Choroid plexus epithelial cell (primary cell): Measurements from ENCODE around the gene KBTBD6.

ENCODE experiments used
- DNase-seq: peaks from one replicate; pipeline ENCODE4 v3.0.0-alpha.2; 2010; ENCODE audit warnings: low read depth
- H3K4me3 ChIP-seq: 2 replicates; pipeline ENCODE4 v1.5.1; 2011; ENCODE audit warnings: low read depth, mild to moderate bottlenecking, control low read depth, low read length, moderate library complexity
- TF ChIP-seq, protein P1 (sequence below): conservative IDR thresholded peaks from 2 replicates; pipeline ENCODE4 v1.5.1; 2011; ENCODE audit warnings: low read depth, mild to moderate bottlenecking, control low read depth, inconsistent platforms, low read length, moderate library complexity

KBTBD6 gene

GRCh38 chr13:41148419-41149283, 16.0 kb upstream of the KBTBD6 start:
- DNase-seq: no peak
- TF ChIP-seq, protein P1, sequence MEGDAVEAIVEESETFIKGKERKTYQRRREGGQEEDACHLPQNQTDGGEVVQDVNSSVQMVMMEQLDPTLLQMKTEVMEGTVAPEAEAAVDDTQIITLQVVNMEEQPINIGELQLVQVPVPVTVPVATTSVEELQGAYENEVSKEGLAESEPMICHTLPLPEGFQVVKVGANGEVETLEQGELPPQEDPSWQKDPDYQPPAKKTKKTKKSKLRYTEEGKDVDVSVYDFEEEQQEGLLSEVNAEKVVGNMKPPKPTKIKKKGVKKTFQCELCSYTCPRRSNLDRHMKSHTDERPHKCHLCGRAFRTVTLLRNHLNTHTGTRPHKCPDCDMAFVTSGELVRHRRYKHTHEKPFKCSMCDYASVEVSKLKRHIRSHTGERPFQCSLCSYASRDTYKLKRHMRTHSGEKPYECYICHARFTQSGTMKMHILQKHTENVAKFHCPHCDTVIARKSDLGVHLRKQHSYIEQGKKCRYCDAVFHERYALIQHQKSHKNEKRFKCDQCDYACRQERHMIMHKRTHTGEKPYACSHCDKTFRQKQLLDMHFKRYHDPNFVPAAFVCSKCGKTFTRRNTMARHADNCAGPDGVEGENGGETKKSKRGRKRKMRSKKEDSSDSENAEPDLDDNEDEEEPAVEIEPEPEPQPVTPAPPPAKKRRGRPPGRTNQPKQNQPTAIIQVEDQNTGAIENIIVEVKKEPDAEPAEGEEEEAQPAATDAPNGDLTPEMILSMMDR: no peak
- no peak overlapping the region for H3K4me3 ChIP-seq

DNA sequence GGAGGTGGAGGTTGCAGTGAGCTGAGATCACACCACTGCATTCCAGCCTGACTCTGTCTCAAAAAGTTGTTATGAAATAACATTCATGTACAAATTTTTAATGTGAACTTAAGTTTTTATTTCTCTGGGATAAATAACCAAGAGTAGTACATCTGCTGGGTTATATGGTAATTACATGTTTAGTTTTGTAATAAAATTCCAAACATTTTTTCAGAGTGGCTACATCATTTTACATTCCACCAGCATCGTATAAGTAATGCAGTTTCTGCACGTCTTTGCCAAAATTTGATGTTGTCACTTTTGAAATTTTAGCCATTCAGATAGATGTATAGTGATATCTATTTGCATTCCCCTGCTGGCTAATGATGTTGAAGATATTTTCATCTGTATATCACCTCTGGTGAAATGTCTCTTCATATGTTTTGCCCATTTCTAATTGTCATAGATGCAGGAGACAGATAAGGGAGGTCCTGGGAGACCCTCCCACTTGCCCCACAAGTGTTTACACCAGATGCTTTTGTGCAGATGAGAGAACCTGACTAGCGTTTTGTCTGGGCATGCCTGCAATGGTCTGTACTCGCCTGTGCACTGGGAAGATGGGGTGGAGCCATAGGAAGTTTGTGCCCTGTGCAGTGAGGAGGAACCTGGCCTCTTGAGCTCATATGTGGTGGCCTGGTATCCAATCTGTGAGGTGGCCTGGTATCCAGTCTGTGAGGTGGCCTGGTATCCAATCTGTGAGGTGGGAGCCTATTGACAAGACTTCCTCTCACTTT, 12.7 kb upstream of the KBTBD6 start:
- DNase-seq: peak; percentile 53
- no peak overlapping the region for H3K4me3 ChIP-seq
- TF ChIP-seq, protein P1: no peak

DNA sequence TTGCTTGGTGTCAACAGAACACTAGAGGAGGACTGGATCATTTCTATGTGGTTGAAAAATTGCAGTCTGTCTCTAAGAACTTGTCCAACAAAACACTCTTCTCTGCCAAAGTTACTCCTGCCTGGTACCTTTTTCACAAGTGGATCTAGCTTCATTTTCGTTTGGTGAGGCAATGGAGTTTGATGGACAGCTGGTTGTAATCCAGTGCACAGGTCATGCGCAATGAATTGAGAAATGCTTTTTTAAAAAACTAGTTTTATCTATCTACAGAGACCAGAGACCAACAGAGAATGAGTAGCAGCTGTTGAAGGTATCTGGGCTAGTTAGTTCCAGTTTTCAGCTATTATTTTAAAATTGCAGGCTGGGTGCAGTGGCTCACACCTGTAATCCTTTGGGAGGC, 12.0 kb upstream of the KBTBD6 start:
- H3K4me3 ChIP-seq: no peak overlapping the region
- peak; percentile 16 for DNase-seq
- TF ChIP-seq, protein P1: no peak

GRCh38 chr13:41139296-41139966, 6.8 kb upstream of the KBTBD6 start:
- H3K4me3 ChIP-seq: no peak overlapping the region
- TF ChIP-seq, protein P1: no peak
- no peak for DNase-seq

DNA sequence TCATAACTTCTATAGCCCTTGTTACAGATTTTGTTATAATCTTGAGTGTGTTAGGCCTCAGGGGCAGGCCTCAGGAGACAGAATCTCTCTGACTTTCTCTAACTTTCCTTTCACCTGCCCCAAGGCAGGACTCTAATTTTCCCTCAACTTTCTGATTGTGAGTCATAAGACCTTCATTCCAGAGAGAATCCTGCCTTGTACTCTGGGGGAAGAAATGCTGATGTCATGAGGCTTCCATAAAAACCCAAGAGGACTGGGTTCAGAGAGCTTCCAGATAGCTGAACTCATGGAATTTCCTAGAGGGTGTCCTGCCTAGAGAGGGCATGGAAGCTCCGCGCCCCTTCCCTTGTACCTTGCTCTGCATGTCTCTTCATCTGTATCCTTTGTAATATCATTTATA, 5.3 kb upstream of the KBTBD6 start:
- TF ChIP-seq, protein P1: no peak
- DNase-seq: peak; percentile 48
- H3K4me3 ChIP-seq: no peak overlapping the region

GRCh38 chr13:41137241-41137640, 4.6 kb upstream of the KBTBD6 start:
- no peak for DNase-seq
- H3K4me3 ChIP-seq: no peak overlapping the region
- TF ChIP-seq, protein P1: no peak
